Measurements from ENCODE around the gene ERICH3. TPM values are rescaled to one million over a fixed set of nuclear protein-coding genes. Genes with fewer than 3 reads are reported as not detected.

ERICH3 gene
- total and polyA plus RNA-seq, 10 of the 15 experiments (the other 5 are each of a cell fraction or from before 2014, with no cell fraction given), result 0.03 to 0.09 (median 0.08) TPM; not detected in 7

- Histone ChIP-seq H2AFZ (ENCODE audit: control insufficient read depth, low read depth, low read length) (no peak overlapping the region), H3K4me3 (no peak overlapping the region), H3K9me3 (replicated peaks; ENCODE audit: control insufficient read depth, insufficient read depth, low read length) (no peaks in the 10 kb centered on the region), H3K4me1 (ENCODE audit: control insufficient read depth, insufficient read depth, low read length) (no peaks in the 10 kb centered on the region), H4K20me1 (ENCODE audit: control insufficient read depth, insufficient read depth) (no peaks in the 10 kb centered on the region), H3K27ac (ENCODE audit: control insufficient read depth, insufficient read depth) (no peak overlapping the region), H3K27me3 (replicated peaks in 1 of 2; ENCODE audit: control insufficient read depth in 2 of 2, insufficient read depth in 2 of 2, low read length in 1 of 2) (no peaks in the 10 kb centered on the region; a peak in 1 of 4 replicates), H3K79me2 (ENCODE audit: control insufficient read depth, insufficient read depth, low read length) (no peaks in the 10 kb centered on the region), H3K4me2 (ENCODE audit: control insufficient read depth, insufficient read depth) (no peak overlapping the region), H3K9ac (ENCODE audit: control insufficient read depth, insufficient read depth, low read length) (no peak overlapping the region), H3K36me3 (ENCODE audit: control insufficient read depth in 2 of 2, insufficient read depth in 2 of 2, low read length in 1 of 2) (no peaks in the 10 kb centered on the region)
- ATAC-seq, result no peak
- POLR2A ChIA-PET, result no interaction called here
- DNase-seq (ENCODE audit: low read depth, low spot score), result no peak
- no peak for FAIRE-seq
- CTCF ChIA-PET, result interaction anchor here (1.2 kb wide), 1 partner anchor 10 kb away, joined by 3 read pairs; no protein-coding TSS in a partner anchor
- in situ Hi-C loops (cut with MboI), result no loop called here
- intact Hi-C loops (cut with micrococcal nuclease; ENCODE audit: unreplicated experiment), result no loop called here
- RAD21 ChIA-PET (ENCODE audit: unreplicated experiment), result no interaction called here
- no TSS peak for BruUV-seq (replicated peaks)
- SMC1A ChIA-PET (ENCODE audit: uncharacterized antibody, unreplicated experiment), result interaction anchor here (1.2 kb wide), 1 partner anchor 12 kb away, joined by 4 read pairs; no protein-coding TSS in a partner anchor
- WGBS (ENCODE audit: insufficient coverage, insufficient replicate concordance, low lambda C conversion rate, missing lambda C conversion rate), result 96% methylated on average over 5 of the region's 5 CpGs
- no peak for TF ChIP-seq ZNF622 (IDR thresholded peaks at IDR 0.05)
- no peak for TF ChIP-seq CREM (IDR thresholded peaks at IDR 0.05; ENCODE audit: low read depth)
- TF ChIP-seq NR2C1 (IDR thresholded peaks at IDR 0.05), result no peak
- TF ChIP-seq NR2C2 (IDR thresholded peaks at IDR 0.05; ENCODE audit: borderline replicate concordance, control insufficient read depth, insufficient read length, low read depth), result no peak
- TF ChIP-seq CEBPB (IDR thresholded peaks at IDR 0.05; ENCODE audit: borderline replicate concordance in 1 of 2, low read depth in 2 of 2, low read length in 2 of 2), result no peak
- no peak for TF ChIP-seq POLR2A (IDR thresholded peaks at IDR 0.05; ENCODE audit: low read depth, low read length)
- no peak for TF ChIP-seq ASH2L (IDR thresholded peaks at IDR 0.05; ENCODE audit: borderline replicate concordance, low read depth)
- no peak for TF ChIP-seq TBL1XR1 (IDR thresholded peaks at IDR 0.05; ENCODE audit: low read depth, low read length)
- TF ChIP-seq JUND (IDR thresholded peaks at IDR 0.05; ENCODE audit: low read depth, low read length), result no peak
- TF ChIP-seq EED (IDR thresholded peaks at IDR 0.05; ENCODE audit: low read depth), result no peak
- no peak for TF ChIP-seq NFIC (IDR thresholded peaks at IDR 0.05; ENCODE audit: low read depth, low read length)
Measured at GRCh38 chr1:74641161-74641560, 32.4 kb downstream of the ERICH3 start.
